Erythroblast (primary cell): ENCODE measurements around the gene ZNF513.

Experiments used
- GATA1 ChIP-seq: IDR thresholded peaks from 2 replicates; pipeline ENCODE4 v1.6.1; 2011; ENCODE audit warnings: low read depth, mild to moderate bottlenecking, control low read depth, low read length, moderate library complexity
- POLR2A ChIP-seq: IDR thresholded peaks from 2 replicates; pipeline ENCODE4 v1.6.1; 2011; ENCODE audit warnings: mild to moderate bottlenecking, low read length

DNA sequence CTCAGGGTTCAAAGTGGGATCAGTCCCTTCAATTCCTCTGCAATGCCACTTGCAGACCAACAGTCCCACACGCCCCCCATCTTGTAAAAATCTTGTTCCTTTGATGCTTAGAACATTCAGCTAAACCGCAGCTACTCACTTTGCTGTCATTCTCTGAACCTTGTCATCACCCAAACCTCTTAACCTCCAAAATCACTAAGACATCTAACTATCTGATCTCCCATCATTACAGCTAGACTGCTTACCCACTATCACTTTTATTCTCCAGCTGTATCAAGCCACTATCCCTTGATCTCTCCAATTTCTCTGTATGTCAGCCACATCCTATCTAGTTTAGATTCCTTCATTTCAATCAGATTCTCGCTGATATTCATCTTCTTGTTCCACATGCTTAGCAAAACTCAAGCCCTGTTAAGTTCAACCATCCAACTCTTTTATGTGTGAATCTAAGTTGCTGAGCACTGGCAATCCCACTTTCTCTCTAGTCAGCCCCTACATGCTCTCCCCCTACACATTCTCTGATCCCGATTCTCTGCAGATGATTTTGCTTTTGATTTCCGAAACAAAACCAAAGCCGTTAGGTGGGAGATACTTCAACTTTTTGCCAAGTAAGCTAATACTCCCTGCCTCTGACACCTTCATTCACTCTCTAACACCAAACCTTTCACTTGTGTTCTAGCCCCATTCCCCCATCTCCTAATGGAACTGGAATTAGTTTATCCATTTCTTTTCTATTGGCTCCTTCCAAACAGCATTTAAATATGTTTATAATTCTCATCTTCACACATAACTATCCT is 28.5 kb downstream of the ZNF513 start:
- TF ChIP-seq POLR2A, result no peak
- TF ChIP-seq GATA1, result no peak
